HFF-Myc (cell line): ENCODE measurements around the gene HBS1L.

Source experiments
- DNase-seq: peaks from one replicate; pipeline ENCODE4 v3.0.0-alpha.2; 2011; ENCODE audit warnings: low read depth; ENCODE audit errors: extremely low read depth
- H3K4me3 ChIP-seq: replicated peaks from 2 replicates; pipeline ENCODE4 v1.5.1; 2011; ENCODE audit warnings: low read depth, mild to moderate bottlenecking, control low read depth, low read length
- TF ChIP-seq, protein P1 (sequence below): IDR thresholded peaks from 2 replicates; pipeline ENCODE4 v1.5.1; 2012; ENCODE audit warnings: mild to moderate bottlenecking, low read depth, low read length, control low read depth; ENCODE audit errors: missing control alignments

Gene HBS1L

DNA sequence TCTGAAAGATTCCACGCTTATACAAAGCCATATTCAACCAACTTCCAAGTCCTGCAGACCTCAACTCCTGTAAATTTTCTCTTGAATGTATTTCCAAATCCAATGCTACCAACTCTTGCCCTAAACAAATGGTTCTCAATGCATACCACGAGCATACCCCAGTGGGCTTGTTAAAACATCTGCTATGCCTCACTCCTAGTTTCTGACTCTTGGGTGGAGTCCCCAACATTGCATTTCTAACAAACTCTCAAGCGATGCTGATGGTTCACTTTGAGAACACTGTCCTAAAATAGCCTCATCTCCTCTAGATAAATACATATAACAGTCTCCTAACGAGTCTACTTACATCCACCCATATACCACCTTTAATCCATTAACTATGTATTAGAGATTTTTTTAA, 7.3 kb downstream of the HBS1L start:
- no peak for DNase-seq
- TF ChIP-seq, protein P1, sequence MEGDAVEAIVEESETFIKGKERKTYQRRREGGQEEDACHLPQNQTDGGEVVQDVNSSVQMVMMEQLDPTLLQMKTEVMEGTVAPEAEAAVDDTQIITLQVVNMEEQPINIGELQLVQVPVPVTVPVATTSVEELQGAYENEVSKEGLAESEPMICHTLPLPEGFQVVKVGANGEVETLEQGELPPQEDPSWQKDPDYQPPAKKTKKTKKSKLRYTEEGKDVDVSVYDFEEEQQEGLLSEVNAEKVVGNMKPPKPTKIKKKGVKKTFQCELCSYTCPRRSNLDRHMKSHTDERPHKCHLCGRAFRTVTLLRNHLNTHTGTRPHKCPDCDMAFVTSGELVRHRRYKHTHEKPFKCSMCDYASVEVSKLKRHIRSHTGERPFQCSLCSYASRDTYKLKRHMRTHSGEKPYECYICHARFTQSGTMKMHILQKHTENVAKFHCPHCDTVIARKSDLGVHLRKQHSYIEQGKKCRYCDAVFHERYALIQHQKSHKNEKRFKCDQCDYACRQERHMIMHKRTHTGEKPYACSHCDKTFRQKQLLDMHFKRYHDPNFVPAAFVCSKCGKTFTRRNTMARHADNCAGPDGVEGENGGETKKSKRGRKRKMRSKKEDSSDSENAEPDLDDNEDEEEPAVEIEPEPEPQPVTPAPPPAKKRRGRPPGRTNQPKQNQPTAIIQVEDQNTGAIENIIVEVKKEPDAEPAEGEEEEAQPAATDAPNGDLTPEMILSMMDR, result no peak
- H3K4me3 ChIP-seq, result no peak overlapping the region

DNA sequence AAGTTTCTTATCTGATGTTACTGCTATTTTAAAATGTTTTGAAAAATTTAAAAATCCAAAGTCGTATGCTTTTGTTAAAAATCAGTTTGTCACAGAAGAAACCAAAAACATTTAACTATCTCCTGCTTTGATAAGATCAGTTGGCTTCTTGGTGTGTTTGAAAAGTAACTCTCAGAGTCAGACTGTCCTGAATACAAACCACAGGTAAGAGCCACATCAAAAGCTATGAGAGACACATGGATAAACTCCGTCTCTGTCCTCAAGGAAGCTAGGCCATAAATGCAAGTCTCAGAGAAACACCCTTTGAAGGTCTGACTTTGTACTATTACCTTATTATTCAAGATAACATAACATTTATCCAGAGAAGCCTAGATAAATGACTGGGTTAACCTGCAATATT, 7.7 kb downstream of the HBS1L start:
- TF ChIP-seq, protein P1, result no peak
- no peak for DNase-seq

DNA sequence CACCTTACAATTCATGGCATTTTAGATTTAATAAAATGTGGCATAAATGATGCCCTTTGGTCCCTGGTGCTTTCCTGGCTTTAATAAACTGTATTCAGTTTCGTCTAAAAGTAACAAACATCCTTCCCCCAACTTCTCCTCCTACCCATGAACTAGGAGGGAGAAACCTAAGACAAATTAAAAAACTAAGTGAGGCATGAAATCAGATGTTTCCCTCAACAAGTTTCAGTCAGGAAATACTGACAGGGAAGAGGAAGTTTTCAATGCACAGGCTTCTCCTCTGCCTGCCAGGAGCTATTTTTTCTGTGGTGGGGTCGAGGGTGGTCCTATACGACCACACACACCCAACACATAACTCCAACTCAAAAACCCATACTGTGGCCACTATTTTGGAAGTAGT, 10.0 kb downstream of the HBS1L start:
- DNase-seq, result no peak
- no peak overlapping the region for H3K4me3 ChIP-seq
- TF ChIP-seq, protein P1, result no peak

More for the DNA sequence above, 7.7 kb downstream of the HBS1L start:
- H3K4me3 ChIP-seq, result no peak overlapping the region

DNA sequence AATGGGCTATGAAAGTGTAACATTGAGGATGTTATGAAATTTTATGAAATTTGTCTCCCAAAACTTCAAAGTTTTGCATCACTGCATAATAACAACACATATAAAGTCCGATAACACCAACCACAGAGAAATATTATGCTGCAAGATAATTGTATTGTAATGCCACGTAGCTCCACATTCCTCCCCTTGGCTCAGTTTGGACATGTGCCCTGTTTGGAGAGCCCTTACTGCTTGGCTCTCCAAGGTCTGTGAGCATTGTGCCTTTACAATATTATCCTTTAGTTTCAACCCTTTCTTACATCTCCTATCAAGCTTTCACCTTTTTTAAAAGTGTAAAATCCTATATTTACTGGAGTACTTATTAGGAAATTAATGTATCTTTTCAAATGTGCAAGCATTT, 10.8 kb downstream of the HBS1L start:
- TF ChIP-seq, protein P1, result no peak
- H3K4me3 ChIP-seq, result no peak overlapping the region

DNA sequence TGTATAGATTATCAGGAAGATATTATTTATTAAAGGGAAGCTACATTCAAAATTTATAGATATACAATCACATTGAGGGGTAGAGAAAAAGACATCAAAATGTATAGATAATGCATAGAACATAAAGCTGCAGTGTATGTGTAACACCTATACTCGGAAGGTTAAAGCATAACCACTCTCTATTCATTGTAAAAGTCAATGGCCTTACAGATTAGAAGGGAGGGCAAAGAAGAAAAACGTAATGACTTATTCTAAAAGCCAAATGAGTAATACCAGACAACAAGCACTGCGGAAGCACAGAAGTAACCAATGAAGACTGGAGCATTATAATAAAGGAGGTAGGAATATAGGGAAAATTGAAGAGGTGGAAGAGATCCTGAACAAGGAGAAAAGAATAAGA, 11.3 kb downstream of the HBS1L start:
- TF ChIP-seq, protein P1, result no peak
- no peak for DNase-seq
- H3K4me3 ChIP-seq, result no peak overlapping the region

More for the DNA sequence above, 10.8 kb downstream of the HBS1L start:
- DNase-seq, result no peak

DNA sequence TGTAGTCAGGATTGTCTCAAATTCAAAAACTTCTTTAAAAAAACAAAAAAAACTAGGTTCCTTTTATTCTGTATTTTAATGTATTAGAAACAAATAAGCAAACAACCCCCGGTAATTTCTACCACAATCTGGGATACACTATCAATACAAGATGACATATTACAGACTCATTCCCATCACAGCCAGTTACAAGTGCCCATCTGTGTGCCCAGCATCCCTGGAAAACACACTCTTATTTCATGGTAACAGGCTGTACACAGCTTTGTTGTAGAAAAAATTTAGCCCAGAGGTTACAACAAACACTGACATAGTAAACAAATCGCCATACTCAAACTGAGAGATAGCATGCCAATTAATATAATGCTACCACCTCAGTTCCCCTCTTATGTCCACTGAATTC, 16.3 kb downstream of the HBS1L start:
- H3K4me3 ChIP-seq, result no peak overlapping the region
- TF ChIP-seq, protein P1, result no peak
- no peak for DNase-seq

DNA sequence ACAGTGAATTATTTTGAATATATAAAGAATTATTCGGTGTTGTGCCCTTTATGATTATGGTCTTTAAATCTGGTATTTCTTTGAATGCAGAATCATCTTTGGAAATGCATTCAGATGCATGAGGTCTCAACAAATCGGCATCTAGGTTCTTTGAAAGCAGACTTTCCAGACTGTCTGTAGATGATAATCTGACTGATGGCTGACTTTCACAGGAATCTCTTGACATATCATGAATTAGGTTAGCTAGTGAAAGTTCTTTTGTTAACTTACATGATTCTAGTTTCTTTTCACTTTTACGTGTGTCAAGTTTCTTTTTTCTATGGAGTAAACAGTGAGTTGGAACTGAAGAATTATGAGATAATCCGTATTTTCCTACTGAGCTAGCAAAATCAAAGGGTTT, 17.1 kb downstream of the HBS1L start:
- H3K4me3 ChIP-seq, result no peak overlapping the region
- TF ChIP-seq, protein P1, result no peak
- DNase-seq, result no peak
